ENCODE results near the gene SH2D3C. TPM values are rescaled to one million over a fixed set of nuclear protein-coding genes. Genes with fewer than 3 reads are reported as not detected.

The SH2D3C gene
- total and polyA plus RNA-seq, 9 of the 15 experiments (the other 6 are each of a cell fraction or from before 2014, with no cell fraction given) = 0.03 to 1.2 (median 0.22) TPM; not detected in 1

DNA sequence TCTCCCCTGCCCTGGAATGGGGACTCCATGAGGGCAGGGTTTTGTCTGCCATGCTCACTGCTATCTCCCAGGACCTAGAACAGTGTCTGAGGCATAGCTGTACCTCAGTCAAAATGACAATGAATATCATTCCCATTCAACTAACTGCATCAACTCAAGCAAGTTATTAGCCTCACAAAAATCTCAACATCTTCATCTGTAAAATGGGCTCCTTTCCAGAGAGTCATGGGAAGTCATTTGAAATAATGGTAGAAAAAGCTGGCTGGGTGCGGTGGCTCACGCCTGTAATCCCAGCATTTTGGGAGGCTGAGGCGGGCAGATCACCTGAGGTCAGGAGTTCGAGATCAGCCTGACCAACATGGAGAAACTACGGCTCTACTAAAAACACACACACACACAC, 9.4 kb downstream of the SH2D3C start (continued):
- 0 out of 2 replicates have a peak, but pooled peaks have one; percentile 36 for TF ChIP-seq ZNF316 (IDR thresholded peaks at IDR 0.05)
- TF ChIP-seq, protein P1, sequence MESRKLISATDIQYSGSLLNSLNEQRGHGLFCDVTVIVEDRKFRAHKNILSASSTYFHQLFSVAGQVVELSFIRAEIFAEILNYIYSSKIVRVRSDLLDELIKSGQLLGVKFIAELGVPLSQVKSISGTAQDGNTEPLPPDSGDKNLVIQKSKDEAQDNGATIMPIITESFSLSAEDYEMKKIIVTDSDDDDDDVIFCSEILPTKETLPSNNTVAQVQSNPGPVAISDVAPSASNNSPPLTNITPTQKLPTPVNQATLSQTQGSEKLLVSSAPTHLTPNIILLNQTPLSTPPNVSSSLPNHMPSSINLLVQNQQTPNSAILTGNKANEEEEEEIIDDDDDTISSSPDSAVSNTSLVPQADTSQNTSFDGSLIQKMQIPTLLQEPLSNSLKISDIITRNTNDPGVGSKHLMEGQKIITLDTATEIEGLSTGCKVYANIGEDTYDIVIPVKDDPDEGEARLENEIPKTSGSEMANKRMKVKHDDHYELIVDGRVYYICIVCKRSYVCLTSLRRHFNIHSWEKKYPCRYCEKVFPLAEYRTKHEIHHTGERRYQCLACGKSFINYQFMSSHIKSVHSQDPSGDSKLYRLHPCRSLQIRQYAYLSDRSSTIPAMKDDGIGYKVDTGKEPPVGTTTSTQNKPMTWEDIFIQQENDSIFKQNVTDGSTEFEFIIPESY (CRISPR knock-in tag; IDR thresholded peaks at IDR 0.05) = peak; percentile 50; the same call in 1 of the 2 replicates

DNA sequence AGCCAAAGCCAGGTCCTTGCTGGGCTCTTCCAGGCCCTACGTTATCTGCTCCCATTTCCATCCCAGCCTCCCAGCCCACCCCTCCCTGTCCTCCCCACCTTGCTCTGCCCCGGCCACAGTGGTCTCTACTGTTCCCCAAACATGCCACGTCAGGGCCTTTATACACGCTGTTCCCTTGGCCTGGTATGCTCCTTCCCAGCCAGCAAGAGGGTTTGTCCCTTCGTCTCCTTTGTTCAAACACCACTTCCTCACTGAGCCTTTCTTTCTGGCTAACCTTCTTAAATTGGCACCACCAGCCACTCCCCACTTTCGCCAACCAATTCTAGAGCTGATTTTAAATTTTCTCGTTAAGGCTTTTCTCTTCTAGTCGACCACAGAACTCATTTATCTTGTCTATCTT, 9.8 kb downstream of the SH2D3C start:
- Histone ChIP-seq H3K9ac (ENCODE audit: insufficient read depth in 1 of 2, low read depth in 2 of 2, low read length in 2 of 2) (no peak overlapping the region), H2AFZ (ENCODE audit: low read depth, low read length) (no peak overlapping the region), H3K27me3 (ENCODE audit: control insufficient read depth in 2 of 2, insufficient read depth in 2 of 2, low read length in 2 of 2) (no peaks in the 10 kb centered on the region), H3K4me3 (no peak overlapping the region), H3K4me1 (replicated peaks in 1 of 2; ENCODE audit: control insufficient read depth in 2 of 2, insufficient read depth in 2 of 2, low read length in 2 of 2) (peaks cover 19 to 32% of the 10 kb centered on the region in 2 experiments), H3K79me2 (ENCODE audit: control insufficient read depth, insufficient read depth, low read length) (no peaks in the 10 kb centered on the region), H3K9me1 (ENCODE audit: control insufficient read depth, insufficient read depth, low read length) (no peaks in the 10 kb centered on the region), H3K4me2 (ENCODE audit: insufficient read depth, low read length) (no peak overlapping the region), H3K36me3 (ENCODE audit: control insufficient read depth, insufficient read depth, low read length) (no peaks in the 10 kb centered on the region), H3K27ac (ENCODE audit: extremely low read depth, low read depth, low read length) (no peak overlapping the region), H4K20me1 (replicated peaks; ENCODE audit: control insufficient read depth, insufficient read depth, low read length) (no peaks in the 10 kb centered on the region), H3K9me3 (replicated peaks; ENCODE audit: control insufficient read depth, insufficient read depth, low read depth, low read length) (no peaks in the 10 kb centered on the region)
- TF ChIP-seq, protein P2, sequence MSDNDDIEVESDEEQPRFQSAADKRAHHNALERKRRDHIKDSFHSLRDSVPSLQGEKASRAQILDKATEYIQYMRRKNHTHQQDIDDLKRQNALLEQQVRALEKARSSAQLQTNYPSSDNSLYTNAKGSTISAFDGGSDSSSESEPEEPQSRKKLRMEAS (CRISPR knock-in tag; IDR thresholded peaks at IDR 0.05) = no peak
- TF ChIP-seq FOXJ3 (CRISPR knock-in tag; IDR thresholded peaks at IDR 0.05) = no peak
- TF ChIP-seq ZNF583 (CRISPR knock-in tag; IDR thresholded peaks at IDR 0.05) = no peak
- TF ChIP-seq PPARD (CRISPR knock-in tag; IDR thresholded peaks at IDR 0.05) = no peak
- TF ChIP-seq STAT5B (CRISPR knock-in tag; IDR thresholded peaks at IDR 0.05) = no peak
- DNase-seq (ENCODE audit: extremely low read depth in 1 of 4, low spot score in 3 of 4) (no peak), FAIRE-seq (no peak), ATAC-seq (no peak)
- in situ Hi-C loops (cut with MboI) (loop anchor here (25.0 kb wide), 1 partner anchor 594 kb away; the partner anchor contains the start of gene URM1), intact Hi-C loops (cut with micrococcal nuclease) (no loop called here)
- ChIA-PET CTCF (ENCODE audit: low intra/inter-chr PET ratio) (no interaction called here), POLR2A (interaction anchor here (0.5 to 0.8 kb wide), 3 partner anchors 28 to 718 kb away, joined by 3 to 4 read pairs (median 4); no protein-coding TSS in a partner anchor)
- whole genome bisulfite sequencing (ENCODE audit: insufficient coverage, low coverage, missing lambda C conversion rate) = 61% methylated on average over 6 of the region's 8 CpGs
- no TSS peak for BruUV-seq (replicated peaks)

Measured in K562 (cell line).